GM21528 (cell line): ENCODE data around the gene CEP89.
"Not testable (repeated sequence)": the region's sequence is repeated elsewhere in the genome, so short reads cannot be mapped to it uniquely, and the experiment has no call there.

Source experiments
- ATAC-seq: cut with Tn5 transposase; IDR thresholded peaks from one replicate; pipeline ENCODE4 v1.9.1; 2021; ENCODE audit warnings: mild to moderate bottlenecking, moderate library complexity; ENCODE audit not compliant: unreplicated experiment, low FRiP score

CEP89 gene

DNA sequence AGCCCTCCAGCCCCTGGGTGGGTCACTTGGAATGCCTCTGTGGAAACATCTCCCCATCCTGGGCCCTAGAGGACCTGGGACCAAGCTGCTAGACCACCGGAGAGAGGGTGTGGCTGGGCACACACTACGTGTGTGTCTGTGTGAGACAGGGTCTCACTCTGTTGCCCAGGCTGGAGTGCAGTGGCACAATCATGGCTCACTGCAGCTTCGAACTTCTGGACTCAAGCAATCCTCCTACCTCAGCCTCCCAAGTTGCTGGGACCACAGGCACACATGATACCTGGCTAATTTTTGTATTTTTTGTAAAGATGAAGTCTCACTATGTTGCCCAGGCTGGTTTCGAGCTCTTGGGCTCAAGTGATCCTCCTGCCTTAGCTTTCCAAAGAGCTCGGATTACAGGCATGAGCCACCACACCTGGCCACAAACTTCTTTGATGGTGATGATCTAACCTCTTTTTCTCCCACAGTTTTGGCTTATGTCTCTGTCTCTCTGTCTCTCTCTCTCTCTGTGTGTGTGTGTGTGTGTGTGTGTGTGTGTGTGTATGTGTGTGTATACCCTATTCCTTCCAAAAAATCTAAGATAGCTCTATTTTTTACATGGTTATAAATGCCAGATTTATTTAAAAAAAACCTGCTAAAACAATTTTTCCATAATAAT lies 70.1 kb downstream of the CEP89 start:
- no peak for ATAC-seq

DNA sequence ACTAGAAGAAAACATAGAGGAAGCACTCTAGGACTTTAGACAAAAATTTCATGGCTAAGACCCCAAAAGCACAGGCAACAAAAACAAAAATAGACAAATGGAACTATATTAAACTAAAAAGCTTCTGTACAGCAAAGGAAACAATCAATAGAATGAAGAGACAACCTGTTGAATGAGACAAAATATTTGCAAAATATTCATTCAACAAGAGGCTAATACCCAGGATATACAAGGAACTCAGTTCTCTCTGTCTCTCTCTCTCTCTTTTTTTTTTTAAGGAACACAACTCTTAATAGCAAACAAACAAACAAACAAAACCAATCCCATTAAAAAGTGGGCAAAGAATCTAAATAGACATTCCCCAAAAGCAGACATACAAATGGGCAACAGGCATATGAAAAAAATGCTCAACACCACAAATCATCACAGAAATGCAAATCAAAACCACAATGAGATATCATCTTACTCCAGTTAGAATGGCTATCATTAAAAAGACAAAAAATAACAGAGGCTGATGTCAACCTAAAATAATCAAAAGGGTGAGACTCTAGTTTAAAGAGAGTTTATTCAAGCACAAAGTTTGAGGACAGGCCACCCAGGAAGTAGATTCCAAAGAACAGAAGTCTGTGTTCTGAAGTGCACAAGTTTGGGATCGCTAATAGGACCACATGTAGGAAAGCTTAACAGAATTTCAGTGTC lies 75.1 kb downstream of the CEP89 start:
- no peak for ATAC-seq

DNA sequence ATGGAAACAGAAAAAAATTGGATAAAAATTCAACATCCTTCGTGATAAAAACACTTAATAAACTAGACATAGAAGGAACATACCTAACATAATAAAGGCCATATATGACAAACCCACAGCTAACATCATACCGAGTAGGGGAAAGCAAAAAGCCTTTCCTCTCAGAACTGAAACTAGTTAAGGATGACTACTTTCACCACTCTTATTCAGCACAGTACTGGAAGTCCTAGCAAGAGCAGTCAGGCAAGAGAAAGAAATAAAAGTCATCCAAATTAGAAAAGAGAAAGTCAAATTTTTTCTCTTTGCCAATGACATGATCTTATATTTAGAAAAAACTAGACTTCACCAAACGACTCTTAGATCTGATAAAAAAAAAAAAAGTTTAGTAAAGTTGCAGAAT lies 76.4 kb downstream of the CEP89 start:
- ATAC-seq: no peak

DNA sequence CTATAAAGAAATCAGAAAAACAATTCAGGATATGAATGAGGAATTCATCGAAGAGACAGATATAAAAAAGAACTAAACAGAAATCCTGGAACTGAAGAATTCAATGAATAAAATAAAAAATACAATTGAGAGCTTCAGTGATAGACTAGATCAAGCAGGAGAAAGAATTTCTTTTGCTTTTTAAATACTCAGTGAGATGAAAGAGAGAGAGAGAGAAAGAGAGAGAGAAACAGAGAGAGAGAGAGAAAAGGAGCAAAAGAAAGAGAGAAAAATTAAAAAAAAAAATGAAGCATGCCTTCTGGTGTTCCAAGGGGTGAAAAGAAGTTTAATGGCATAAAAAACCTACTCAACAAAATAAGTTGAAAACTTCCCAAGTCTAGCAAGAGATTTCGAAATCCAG lies 80.1 kb downstream of the CEP89 start:
- no peak for ATAC-seq

DNA sequence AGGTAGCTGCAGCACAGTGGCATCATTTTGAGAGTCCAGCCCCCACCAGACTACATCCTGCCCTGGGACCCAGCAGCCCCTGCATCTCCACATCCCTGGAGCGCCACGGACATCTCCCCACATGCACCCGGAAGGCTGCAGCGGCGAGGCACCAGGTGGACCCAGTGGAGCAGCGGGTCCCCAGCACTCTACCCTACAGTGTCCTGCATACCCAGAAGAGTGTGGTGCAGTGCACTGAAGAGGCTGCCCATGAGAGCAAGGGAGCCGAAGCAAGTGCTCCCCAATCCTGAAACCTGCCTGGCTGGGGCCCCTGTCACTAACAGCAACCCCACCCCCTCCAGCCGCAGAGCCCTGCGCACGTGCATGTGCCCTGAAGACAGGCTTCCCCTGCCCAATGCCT lies 80.9 kb downstream of the CEP89 start:
- ATAC-seq: no peak

DNA sequence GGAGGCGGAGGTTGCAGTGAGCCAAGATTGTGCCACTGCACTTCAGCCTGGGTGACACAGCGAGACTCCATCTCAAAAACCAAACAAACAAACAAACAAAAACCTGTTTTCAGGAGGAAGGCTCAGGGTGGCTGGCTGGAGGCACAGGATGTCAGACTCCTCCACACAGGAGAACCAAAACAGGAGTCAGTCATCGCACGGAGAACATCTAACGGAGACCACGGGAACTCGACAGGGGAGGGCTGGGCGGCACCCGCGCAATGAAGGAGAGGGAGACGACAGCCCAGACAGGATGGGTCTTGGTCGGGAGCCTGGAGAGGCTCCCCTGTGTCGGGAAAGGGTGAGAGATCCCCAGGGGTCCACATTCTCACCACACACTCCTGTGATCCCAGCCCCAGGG lies 81.4 kb downstream of the CEP89 start:
- no peak for ATAC-seq

DNA sequence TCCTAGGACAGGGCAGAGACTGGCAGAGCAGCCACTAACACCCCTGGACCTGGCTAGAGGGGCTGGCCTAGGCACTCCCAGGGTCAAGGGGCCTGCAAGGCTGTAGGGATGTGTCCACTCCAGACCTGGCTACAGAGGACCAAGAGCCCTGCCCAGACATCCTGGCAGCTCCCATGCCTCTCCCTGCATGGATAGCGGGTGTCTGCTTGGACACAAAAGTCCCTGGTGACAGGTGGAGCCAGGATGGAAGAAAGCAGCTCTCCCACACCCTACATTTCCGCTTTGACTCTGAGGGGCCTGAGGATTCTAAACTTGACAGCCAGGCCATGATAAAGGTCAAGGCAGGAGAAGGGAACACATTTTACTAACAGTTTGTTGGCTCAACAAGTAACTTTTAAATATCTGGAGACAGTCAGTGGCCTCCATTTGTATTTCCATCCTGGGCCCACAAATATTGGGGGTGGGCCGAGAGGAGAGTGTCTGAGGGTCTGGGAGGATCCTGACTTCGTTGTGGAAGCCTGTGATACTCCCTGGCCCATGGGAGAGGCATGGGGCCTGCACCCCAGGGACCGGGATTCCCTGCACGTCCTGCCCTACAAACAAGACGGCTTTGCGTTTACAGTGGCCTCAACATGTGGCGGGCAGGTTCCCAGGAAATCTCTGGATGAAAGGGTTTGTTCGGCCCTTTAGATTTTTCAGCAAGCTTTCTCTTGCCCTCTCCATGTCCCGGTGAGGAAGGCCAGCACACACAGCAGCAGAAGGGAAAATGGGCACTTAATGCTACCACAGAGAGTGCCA lies 82.4 kb downstream of the CEP89 start:
- ATAC-seq: no peak

DNA sequence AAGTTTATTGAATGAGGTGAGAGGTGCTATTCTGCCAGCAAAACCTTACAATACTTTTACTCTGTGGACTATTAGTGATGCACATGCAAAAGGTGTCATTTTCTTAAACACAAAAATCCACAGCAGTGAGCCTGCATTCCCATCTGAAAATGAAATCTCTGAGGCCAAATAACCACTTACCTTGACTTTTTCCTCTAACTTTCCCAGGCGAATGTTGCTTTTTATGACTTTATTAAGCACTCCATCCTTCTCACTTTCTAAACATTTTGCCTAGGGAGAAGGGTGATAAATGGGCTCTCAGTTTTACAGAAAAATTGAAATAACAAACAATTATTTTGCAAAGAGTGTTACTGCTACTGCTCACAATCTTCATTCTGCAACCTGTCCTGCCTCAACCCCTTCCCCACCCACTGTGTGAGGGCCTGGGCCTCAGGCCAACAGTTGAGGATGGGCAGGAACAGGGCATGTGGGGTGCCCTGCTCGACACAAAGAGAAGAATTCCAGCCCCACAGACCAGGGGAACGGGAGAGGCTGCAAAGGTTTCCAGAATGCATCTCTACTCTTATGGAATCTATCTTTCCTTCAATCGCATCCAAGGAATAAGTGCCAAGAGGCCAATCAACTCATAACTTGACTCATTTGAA lies 84.1 kb downstream of the CEP89 start:
- no peak for ATAC-seq

DNA sequence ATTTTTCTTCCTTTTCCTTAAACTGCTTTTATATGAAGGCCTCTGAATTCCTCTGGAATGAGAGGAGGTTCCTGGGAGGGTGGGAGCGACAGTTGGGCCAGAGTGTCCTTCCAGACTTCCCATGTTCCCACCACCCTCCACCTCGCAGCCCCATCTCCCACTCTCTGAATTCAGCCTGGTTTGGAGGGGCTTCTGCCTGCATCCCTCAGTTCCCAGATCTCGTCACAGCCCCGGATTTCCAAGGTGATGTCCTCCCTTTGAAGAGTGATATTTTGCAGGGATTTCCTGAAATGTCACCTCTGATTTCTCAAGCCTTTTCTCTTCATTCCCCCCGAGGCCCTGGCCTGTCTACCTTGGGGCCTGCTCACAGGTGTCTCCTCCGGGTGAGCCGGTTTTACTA lies 85.5 kb downstream of the CEP89 start:
- no peak for ATAC-seq

DNA sequence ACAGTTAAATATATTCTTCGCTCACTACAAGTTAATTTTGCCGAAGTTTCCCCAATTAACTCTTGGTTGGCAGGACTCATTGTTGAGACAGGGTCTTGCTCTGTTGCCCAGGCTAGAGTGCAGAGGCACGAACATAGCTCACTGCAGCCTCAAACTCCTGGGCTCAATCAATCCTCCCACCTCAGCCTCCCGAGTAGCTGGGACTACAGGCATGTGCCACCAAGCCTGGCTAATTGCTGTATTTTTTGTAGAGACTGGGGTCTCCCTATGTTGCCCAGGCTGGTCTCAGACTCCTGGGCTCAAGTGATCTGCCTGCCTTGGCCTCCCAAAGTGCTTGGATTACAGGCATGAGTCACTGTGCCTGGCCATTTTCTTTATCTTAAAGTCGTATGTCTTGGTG lies 86.5 kb downstream of the CEP89 start:
- not testable (repeated sequence) for ATAC-seq

DNA sequence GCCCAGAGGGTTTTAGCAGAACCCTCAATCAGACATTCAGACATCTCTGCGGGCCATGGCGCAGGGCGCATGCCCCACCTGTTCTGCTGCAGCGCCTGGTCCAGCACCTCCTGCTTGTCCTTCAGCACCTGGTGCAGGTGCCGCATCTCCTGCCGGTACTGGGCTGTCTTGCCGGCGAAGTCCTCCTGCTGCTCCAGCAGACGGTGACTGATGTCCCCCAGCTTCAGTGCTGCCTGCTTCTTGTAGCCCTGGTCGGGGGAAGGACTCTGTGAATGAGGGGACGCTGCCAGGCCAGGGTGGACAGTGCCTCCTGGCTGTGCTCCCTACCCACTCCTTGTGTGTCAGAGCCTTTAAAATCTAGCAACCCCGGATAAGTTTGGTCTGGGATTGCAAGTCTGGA lies 90.0 kb downstream of the CEP89 start:
- no peak for ATAC-seq

DNA sequence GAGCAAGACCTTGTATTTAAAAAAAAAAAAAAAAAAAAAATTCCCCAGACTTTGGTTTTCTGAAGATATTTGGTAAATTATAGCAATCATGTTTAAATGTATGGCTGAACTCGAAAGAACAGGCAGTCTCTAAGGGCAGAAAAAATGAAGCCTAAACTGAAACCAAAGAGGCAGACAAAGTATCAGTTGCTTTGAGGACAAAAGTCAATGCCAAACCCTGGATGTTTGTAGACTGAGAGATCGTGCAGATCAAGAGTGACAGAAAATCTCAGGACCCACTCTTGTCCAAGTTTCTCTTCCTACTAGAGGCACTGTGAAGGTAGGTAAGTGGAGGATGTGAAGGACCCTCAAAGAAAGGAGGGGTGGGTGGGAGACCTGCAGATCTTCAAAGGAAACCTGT lies 91.1 kb downstream of the CEP89 start:
- ATAC-seq: no peak

DNA sequence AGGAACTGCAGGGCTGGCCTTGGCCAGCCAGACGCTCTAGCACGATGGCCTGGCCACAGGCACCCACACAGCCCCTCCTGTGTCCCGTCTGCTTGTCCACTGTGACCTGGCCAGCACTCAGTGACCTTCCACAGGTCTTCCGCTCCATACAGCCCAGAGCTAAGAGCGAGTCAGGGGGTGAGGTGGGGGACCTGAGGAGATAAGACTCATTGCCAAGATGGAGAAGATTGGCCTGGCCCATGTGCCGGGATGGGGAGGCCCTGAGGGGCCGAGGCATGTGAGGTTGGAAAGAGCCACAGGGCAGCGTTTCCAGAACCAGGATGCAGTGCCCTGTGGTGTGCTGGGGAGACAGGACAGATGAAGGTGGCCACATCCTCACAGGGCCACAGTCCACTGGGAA lies 92.0 kb downstream of the CEP89 start:
- no peak for ATAC-seq

DNA sequence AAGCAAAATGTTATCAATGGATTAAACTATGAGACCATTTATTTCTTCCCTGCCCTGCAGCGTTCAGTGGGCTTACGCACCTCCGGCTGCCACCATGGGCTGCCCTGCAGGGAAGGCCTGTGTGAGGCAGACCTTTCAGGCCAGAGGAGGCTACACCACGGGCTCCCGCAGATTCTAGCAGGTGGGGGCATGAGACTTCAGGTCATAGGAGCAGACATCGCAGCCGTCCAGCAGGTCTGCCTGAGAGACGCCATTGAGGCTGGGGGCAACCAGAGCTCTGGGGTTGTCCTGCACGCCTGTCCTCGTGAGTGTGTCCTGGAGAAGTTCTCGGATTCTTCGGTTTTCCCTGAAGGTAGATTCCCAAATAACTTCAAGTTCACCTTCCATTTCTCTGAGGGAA lies 92.8 kb downstream of the CEP89 start:
- ATAC-seq: no peak

DNA sequence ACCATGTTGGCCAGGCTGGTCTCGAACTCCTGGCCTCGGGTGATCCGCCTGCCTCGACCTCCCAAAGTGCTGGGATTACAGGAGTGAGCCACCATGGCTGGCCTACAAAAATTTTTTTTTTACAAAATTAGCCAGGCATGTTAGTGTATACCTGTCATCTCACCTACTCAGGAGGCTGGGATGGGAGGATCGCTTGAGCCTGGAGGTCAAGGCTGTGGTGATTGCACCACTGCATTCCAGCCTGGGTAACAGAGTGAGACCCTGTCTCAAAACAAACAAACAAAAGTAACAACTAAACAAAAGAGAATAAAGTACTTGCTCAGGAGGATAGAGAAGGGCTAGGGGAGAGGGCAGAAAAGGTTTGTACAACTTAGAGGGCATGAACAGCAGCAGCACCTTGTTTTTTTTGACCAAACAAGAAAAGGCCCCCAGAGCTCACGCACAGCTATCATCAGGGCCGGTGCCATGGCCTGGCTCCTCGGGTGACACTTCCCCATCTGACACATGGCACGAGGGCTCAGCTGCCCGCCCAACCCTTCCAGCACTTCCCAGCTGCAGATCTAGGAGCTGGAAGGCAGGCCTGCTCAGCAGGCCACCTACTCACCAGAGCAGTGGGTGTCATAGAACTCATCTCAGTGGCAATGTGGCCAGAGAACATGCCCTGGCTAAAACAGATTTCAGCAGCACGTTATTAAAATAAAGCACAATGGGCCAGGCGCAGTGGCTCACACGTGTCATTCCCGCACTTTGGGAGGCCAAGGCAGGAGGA lies 93.6 kb downstream of the CEP89 start:
- no peak for ATAC-seq

DNA sequence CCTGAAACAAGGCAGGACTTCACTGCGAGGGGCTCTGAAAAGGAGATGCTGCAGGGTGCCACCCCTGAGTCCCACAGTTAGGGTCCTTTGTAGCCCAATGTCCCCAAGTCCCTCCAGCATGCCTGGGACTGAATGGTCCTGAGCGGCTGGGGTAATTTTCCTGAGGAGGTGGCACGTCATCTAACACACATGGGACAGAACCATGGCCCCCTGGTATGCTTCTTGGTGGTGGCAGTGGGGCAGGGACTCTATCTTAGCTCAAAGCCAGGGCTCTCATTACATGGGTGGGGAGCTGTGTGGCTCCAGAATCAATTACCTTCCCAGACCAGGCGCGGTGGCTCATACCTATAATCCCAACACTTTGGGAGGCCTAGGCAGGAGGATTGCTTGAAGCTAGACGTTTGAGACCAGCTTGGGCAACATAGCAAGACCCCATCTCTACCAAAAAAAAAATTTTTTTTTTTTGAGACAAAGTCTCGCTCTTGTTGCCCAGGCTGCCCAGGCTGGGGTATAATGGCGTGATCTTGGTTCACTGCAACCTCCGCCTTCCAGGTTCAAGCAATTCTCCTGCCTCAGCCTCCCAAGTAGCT lies 94.3 kb downstream of the CEP89 start:
- ATAC-seq: no peak

DNA sequence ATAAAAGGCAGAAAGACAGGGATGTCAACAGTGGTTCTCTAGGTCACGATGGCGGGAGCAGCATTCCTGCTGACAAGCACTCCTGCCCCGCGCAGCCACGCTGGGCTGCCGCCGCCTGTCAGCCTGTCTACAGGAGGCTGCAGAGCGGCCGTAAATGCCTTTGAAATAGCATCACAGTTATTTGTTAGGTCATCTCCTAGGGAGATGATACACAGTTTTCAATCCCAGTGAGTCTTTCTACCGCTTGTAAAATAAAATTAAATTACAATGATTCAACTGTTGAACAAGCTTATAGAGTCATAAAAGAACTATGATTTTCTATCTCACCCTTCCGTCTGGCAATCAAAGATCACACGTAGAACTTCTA lies 94.9 kb downstream of the CEP89 start:
- no peak for ATAC-seq

DNA sequence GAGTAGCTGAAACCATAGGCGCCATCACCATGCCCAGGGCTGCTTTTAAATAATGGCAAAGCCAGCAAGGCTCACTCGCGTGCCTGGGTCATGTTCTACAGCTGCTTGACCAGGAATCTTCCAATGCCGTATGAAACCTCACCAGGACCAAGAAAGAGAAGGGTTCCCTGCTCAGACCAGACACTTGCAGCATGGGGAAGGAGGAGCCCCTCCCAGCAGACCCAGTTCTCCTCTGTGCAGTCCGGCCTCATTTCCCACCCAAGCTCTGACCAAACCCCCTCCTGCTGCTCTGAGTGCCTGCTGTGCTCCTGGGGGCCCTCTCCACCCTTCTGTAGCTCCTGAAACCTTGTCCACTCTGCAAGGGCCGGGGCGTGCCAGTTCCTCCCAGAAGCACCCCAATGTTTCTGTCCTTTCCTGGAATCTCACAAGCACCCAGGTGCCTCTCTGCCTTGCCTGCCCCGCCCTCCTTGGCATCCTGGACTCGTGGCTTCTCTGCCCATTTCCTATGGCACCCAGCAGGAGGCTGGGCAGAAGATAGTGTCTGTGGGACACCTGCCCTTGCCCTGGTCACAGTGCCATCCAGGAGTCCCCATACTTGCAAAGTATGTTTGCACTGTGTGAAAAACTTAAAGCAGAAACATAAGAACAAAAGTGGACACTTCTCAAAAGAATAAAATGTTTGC lies 95.4 kb downstream of the CEP89 start:
- ATAC-seq: no peak

DNA sequence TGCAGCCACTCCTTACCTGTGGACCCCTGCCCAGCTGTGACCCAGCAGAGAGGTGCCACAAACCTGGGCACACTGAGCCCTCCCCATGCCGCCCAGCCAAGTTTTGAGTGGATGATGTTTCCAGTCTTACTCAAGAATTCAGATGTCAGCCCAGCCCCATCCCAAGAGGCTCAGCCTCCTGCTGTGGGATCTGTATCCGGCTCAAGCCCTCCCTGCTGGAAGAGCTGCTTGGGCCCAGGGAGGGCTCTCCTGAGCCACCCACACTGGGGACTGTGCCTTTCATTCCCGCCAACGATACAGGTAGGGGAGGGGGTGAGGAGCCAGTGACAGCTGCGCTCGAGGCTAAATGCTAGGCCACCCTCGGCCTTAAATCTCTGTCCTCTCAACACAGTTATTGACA lies 96.3 kb downstream of the CEP89 start:
- ATAC-seq: no peak

DNA sequence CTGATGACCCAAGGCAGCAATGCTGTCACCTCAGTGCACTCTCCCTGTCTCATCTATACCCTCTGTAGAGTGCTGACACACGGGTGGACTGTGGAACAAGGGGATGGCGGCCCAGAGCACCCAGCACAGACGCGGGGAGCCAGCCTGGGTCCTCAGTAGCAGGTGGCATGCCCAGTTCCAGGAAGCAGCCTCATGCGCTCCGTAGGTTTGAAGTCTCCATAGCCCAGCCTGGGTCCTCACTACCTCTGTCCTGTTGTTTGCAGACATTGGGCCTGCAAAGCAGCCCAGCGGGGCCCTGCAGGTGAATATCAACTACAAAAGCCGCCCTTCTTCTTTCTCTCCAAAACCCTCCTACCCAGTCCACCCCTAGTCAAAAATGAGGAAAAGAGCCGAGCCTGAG lies 97.2 kb downstream of the CEP89 start:
- no peak for ATAC-seq
